Activated T-cell treated with anti-CD3 and anti-CD28 coated beads, Interleukin-2, amount 50 U/mL, for 72 hours (primary cell): ENCODE results near the gene CACNB4. TPM values are rescaled to one million over a fixed set of nuclear protein-coding genes. Genes with fewer than 3 reads are reported as not detected.
A peak's percentile ranks its signal among the peaks of the same experiment; 100 is the strongest.
"Not testable (repeated sequence)": the region's sequence is repeated elsewhere in the genome, so short reads cannot be mapped to it uniquely, and the experiment has no call there.

Experiments
- ATAC-seq, 2 donors: fragments of 150-1000 bp; cut with Tn5 transposase; replicated peaks in 1 of 2; 2 replicates each; pipeline ENCODE4 v1.10.0; 2021; ENCODE audit warnings: moderate library complexity in 2 of 2, mild to moderate bottlenecking in 1 of 2
- DNase-seq, 2 donors: peaks; one replicate each; pipeline ENCODE4 v3.0.0; 2021 to 2022; ENCODE audit warnings: mixed read lengths in 1 of 2
- H3K27ac Mint-ChIP-seq: one replicate; pipeline ENCODE4 v1.8.0; 2022; ENCODE audit warnings: mild to moderate bottlenecking, moderate library complexity, mixed read lengths
- H3K27me3 Mint-ChIP-seq: one replicate; pipeline ENCODE4 v1.8.0; 2022; ENCODE audit warnings: low read depth, mixed read lengths
- H3K36me3 Mint-ChIP-seq, 2 donors: one replicate each; pipeline ENCODE4 v1.8.0; 2022; ENCODE audit warnings: mixed read lengths in 2 of 2, mild to moderate bottlenecking in 1 of 2; ENCODE audit not compliant: insufficient read depth in 2 of 2
- H3K4me1 Mint-ChIP-seq: one replicate; pipeline ENCODE4 v1.8.0; 2022; ENCODE audit warnings: low read depth, mixed read lengths
- H3K4me3 Mint-ChIP-seq, 2 donors: one replicate each; pipeline ENCODE4 v1.8.0; 2022; ENCODE audit warnings: mild to moderate bottlenecking in 2 of 2, mixed read lengths in 2 of 2, moderate library complexity in 2 of 2
- H3K9me3 Mint-ChIP-seq, 2 donors: one replicate each; pipeline ENCODE4 v1.8.0; 2022; ENCODE audit warnings: mixed read lengths in 2 of 2
- total RNA-seq, 2 donors: library from RNA; stranded (reverse); gene quantifications; one replicate each; pipeline ENCODE4 v1.2.3, GENCODE V29; 2022

CACNB4 gene
- total RNA-seq, 2 donors from 2014 or later = 0.31 to 0.56 TPM

DNA sequence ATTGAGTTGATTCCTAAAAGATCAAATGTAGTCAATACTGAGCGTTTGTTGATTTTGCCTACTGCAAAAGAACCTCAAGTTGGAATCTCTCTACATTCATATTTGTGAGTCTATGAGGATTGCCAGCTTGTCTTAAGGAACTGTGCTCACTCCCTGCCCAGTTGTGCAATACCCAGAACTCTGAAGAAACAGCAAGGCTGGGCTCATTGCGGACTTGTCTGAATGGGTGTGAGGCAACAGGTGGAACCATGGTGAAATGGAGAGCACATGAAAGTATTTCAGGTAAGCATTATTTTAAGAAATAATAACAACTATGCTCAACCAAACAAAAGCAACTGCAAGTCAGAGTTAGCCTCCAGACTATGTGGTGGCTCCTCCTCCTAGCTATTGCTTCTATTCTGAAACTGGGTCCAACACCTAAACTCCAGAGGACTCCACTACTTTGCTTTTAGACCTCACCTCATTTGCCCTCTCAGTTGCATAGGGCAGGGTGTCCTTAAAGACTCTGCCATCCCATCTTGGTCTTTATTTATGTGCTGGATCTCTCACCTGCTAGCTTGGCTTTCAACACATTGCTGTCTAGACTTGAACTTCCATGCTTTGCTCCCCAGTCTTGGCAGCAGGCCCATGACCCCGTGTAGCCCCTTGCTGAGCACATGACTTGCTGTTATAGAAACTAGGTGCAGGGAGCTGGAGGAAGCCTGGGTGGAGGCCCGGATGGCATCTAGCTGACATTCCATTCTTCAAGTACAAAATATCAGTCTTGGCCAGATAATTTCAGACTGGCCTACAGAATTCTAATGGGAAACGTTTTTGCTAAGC, 175.8 kb downstream of the CACNB4 start:
- Mint-ChIP-seq H3K27ac (no peak overlapping the region), H3K9me3 (no peaks in the 10 kb centered on the region), H3K27me3 (peaks cover 18% of the 10 kb centered on the region), H3K4me3 (no peak overlapping the region), H3K4me1 (no peaks in the 10 kb centered on the region), H3K36me3 (no peaks in the 10 kb centered on the region)
- ATAC-seq = no peak
- no peak for DNase-seq

DNA sequence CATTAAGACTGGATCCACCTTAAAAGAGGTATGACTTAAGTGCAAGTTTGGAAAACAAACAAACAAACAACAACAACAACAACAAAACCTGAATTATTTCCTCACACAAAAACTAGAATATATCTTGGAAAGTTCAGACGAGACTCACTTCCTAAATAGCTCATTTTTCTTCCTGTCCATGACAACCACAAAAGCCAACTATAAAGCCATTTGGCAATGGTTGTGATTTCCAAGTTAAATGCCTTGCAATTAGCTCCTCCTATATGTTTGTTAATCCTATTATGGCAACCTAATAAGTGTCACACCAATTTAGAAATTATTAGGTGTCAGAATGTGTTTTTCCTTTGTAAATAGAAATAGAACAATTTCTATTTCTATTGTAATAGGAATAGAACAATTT, 179.1 kb downstream of the CACNB4 start:
- ATAC-seq (no peak), DNase-seq (no peak)
- no peaks in the 10 kb centered on the region for H3K27me3 Mint-ChIP-seq
- no peaks in the 10 kb centered on the region for H3K4me1 Mint-ChIP-seq
- H3K4me3 Mint-ChIP-seq = no peak overlapping the region
- H3K27ac Mint-ChIP-seq = no peak overlapping the region
- no peaks in the 10 kb centered on the region for H3K36me3 Mint-ChIP-seq
- no peaks in the 10 kb centered on the region for H3K9me3 Mint-ChIP-seq

DNA sequence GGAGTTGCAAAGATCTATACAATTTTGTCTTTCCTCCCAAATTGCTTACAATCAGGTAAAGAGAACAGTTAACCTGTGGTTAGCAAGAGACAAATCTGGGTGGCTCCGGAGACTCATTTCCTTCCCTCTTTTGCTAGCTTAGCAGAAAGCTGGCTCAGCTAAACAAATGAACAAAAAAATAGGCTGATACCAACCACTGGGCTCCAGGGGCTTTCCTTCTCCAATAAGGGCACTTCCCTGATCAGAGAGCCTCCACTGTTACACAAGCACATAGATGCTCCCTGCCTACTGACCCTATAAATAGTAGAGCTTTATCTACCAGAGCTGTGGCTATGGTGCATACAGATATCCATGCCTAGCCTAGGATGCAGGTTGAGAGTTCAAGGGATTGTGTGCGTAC, 180.5 kb downstream of the CACNB4 start:
- H3K9me3 Mint-ChIP-seq = no peaks in the 10 kb centered on the region
- DNase-seq (no peak), ATAC-seq (no peak)
- H3K36me3 Mint-ChIP-seq = no peaks in the 10 kb centered on the region
- no peaks in the 10 kb centered on the region for H3K4me1 Mint-ChIP-seq
- H3K27me3 Mint-ChIP-seq = peaks cover 6% of the 10 kb centered on the region
- H3K27ac Mint-ChIP-seq = no peak overlapping the region
- no peak overlapping the region for H3K4me3 Mint-ChIP-seq

DNA sequence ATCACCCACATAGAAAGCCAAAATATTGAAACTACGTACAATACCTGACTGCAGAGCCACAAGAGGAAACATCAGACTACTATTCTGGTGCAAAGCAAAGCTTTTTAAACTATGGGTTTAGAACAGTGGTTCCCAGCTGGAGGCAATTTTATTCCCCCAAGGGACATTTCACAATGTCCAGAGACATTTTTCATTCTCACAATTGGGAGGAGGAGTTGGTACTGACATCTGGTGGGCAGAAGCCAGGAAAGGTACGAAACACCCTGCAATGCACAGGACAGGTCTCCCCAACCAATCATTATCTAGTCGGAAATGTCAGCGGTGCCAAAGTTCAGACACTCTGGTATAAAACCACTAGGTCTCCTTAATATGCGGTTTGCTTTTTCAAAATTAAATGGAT, 182.2 kb downstream of the CACNB4 start:
- ATAC-seq = no peak
- no peak overlapping the region for H3K4me3 Mint-ChIP-seq
- no peaks in the 10 kb centered on the region for H3K4me1 Mint-ChIP-seq
- H3K27ac Mint-ChIP-seq = no peak overlapping the region
- H3K27me3 Mint-ChIP-seq = peaks cover 14% of the 10 kb centered on the region
- DNase-seq = no peak
- no peaks in the 10 kb centered on the region for H3K9me3 Mint-ChIP-seq
- peaks cover 0 to 2% of the 10 kb centered on the region in 2 donors for H3K36me3 Mint-ChIP-seq

DNA sequence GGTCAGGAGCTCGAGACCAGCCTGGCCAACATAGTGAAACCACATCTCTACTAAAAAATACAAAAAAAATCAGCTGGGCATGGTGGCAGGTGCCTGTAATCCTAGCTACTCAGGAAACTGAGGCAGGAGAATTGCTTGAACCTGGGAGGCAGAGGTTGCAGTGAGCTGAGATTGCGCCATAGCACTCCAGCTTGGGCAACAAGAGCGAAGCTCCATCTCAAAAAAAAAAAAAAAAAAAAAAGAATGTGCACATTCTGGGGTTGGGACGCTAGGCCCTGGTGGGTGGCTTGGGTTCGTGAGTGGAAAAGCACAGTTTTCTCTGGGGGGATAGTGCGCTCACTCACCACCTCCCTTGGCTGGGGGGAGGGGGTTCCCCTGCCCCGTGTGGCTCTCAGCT, 183.2 kb downstream of the CACNB4 start:
- ATAC-seq, H3K4me3 Mint-ChIP-seq, H3K9me3 Mint-ChIP-seq, H3K4me1 Mint-ChIP-seq, DNase-seq, H3K36me3 Mint-ChIP-seq, H3K27ac Mint-ChIP-seq: not testable (repeated sequence)
- peaks cover 18% of the 10 kb centered on the region for H3K27me3 Mint-ChIP-seq

DNA sequence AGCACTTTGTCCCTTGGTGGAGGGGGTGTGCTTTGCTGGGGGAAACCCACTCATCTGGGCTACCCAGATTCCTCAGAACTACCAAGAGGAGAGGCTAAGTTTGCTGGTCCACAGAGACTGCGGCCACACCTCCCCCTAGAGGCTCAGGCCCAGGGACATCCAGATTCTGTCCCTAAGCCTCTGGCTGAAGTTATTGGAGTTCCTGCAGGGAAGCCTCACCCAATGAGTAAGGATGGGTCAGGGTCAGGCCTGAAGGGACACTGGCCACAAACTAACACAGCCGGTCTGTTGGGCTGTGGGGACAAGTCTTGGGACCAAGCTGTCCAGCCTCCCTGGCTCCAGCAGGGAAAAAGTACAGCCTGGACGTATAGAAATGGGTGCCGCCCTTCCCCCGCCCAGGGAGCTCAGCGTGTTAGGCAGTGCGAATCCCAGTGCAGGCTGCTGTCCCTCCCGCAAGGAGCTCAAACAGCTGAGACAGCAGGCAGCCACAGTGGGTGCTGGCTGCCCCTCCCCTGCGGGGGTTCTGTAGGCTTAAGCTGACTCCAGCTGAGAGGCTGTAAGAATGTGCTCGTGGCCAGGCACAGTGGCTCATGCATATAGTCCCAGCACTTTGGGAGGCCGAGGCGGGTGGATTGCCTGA, 183.7 kb downstream of the CACNB4 start:
- ATAC-seq (no peak), DNase-seq (no peak)
- Mint-ChIP-seq H3K27me3 (peaks cover 18% of the 10 kb centered on the region), H3K36me3 (peaks cover 0 to 2% of the 10 kb centered on the region in 2 donors), H3K9me3 (no peaks in the 10 kb centered on the region), H3K4me1 (no peaks in the 10 kb centered on the region), H3K27ac (no peak overlapping the region), H3K4me3 (no peak overlapping the region)

DNA sequence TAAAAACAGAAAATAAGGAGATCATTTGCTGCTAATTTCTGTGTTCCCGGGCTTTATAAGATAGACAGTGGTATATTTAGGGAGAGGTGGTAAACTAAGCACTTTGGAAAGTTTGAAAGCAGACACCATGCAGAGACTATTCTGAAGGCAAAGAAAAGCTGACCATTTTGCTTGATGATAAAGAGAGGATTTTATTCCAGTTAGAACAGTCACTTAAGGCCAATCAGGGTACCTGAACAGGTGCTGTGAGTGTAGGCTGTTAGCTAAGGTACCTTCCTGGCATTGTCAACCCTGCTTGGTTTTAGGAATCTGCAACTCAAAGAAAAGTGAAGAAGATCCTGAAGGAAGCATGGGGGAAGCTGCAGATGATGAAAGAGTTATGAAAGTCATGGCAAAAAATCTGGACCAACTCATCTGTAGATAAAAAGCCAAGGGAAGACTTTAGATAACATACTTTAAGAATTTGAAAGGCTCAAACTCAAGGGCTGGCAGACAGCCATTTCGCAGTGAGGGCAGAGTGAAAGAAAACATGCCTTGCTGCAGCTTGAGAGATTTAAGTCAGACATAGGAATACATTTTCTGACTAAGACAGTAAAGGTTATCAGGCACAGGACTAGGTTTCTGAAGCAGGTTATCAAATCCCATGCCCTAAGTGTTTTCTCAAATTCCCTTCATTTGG, 190.5 kb downstream of the CACNB4 start:
- Mint-ChIP-seq H3K36me3 (peaks cover 0 to 2% of the 10 kb centered on the region in 2 donors), H3K27me3 (peaks cover 12% of the 10 kb centered on the region), H3K4me1 (no peaks in the 10 kb centered on the region), H3K27ac (no peak overlapping the region), H3K9me3 (no peaks in the 10 kb centered on the region), H3K4me3 (no peak overlapping the region)
- no peak for DNase-seq
- ATAC-seq = no peak

DNA sequence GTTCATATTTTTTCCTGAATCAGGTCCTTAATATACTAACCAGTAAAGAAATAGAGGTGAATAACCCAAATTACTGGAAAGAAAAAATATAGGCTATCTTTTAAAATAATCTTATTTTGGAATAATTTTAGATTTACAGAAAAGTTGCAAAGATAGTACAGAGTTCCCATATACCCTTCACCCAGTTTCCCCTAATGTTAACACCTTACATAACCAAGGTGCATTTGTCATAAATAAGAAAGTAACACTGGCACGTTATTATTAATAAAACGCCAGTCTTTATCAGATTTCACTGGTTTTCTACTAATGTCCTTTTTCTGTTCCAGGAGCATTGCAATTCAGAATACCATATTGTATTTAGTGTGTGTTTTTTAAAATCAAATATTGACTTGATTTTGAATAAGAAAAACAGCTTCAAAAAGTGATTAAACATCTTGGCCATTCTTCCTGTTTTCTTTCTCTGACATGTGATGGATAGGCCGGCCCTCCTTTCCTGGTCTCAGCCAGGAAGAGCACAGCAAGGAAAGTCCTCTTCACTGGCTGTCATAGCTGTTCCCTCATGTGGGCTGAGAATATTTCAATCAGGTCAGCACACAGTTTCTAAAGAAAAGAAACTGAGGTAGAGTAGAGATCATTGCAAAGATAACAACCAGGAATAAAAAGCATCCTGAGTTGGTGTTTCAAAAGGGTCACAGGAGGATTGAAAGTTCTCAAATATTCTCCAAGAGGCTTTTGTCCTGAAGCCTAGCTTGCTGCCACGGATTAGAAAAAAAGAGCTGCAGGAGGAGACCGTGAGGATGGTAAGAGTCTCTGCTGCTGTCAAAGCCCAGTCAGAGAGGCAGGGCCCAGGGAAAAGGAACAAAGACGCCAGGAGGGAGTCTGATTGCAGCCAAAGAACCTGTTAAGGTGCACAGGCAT, 191.3 kb downstream of the CACNB4 start:
- H3K4me3 Mint-ChIP-seq = no peak overlapping the region
- ATAC-seq (no peak), DNase-seq (no peak)
- no peaks in the 10 kb centered on the region for H3K4me1 Mint-ChIP-seq
- H3K36me3 Mint-ChIP-seq = peaks cover 0 to 2% of the 10 kb centered on the region in 2 donors
- H3K9me3 Mint-ChIP-seq = no peaks in the 10 kb centered on the region
- no peak overlapping the region for H3K27ac Mint-ChIP-seq
- peaks cover 12% of the 10 kb centered on the region for H3K27me3 Mint-ChIP-seq

DNA sequence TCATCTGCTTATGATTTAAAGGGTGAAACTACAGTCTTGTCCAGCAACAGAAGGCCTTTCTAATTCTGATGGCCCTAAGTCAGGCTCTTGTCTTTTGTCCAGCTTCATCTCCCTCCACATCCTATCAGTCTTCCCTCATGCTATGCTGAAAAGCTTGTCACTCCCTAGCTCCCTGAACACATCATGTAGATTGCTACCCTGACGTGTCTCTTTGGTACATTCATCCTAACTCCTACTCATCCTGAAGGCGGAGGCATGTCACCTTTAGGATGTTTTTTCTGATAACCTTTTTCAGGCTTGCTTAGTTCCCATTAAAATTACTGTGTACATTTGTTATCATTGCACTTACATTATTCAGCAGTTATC, 192.2 kb downstream of the CACNB4 start:
- H3K4me1 Mint-ChIP-seq = no peaks in the 10 kb centered on the region
- no peaks in the 10 kb centered on the region for H3K9me3 Mint-ChIP-seq
- no peak overlapping the region for H3K4me3 Mint-ChIP-seq
- DNase-seq (no peak), ATAC-seq (peak in 1 of 2 donors; percentile 21)
- no peaks in the 10 kb centered on the region for H3K36me3 Mint-ChIP-seq
- peaks cover 4% of the 10 kb centered on the region for H3K27me3 Mint-ChIP-seq
- H3K27ac Mint-ChIP-seq = no peak overlapping the region

DNA sequence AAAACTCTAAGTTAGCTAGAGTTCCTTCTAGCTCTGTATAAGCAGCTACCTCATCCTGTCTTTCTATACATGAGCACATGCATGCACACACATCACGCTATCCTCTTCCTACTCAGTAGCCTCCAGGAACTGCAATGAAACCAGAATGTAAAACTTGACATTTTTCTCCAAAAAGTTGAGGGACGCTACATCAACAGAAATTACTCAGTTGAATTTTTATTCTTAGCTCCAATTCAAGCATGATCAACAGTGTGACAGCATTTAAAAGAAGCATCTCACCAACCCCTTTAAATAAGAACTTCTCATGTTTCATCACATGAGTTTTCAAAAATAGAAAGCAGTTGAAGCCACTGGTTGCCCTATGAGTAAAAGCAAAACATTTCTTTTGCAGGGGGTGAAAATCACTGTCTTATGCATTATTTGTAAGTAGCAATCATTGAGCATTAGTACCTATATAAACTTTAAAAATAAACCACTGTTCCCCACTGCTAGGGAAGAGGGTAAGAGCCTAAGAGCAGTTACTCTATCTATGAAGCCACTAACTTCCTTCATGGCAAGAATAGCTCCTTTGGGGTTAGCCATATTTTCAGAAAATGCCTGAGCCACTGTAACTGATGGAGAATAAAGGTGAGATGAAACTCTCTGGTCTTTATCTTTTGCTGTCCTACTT, 192.7 kb downstream of the CACNB4 start:
- H3K4me3 Mint-ChIP-seq = no peak overlapping the region
- H3K27ac Mint-ChIP-seq = no peak overlapping the region
- H3K9me3 Mint-ChIP-seq = no peaks in the 10 kb centered on the region
- H3K36me3 Mint-ChIP-seq = no peaks in the 10 kb centered on the region
- no peaks in the 10 kb centered on the region for H3K27me3 Mint-ChIP-seq
- ATAC-seq (peak in 1 of 2 donors; percentile 53), DNase-seq (no peak)
- no peaks in the 10 kb centered on the region for H3K4me1 Mint-ChIP-seq

DNA sequence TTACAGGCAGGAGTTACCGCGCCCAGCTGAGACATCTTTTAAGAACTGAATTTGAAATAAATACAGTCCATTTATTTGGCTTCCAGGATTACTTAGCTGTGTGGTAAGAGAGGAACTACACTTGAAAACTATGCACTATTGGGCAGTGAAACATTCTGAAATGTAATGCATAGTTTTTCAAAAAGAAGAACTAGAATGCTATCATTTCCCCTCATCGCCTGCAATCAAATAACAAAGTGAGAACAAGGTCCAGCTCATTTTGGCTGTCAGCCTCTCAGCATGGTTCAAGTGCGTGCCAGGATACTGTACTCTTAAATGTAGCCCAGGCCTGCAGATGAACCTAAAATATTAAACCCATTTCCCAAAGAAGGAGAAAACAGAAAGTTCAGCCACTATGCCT, 194.0 kb downstream of the CACNB4 start:
- Mint-ChIP-seq H3K27ac (no peak overlapping the region), H3K36me3 (no peaks in the 10 kb centered on the region), H3K4me3 (no peak overlapping the region), H3K4me1 (no peaks in the 10 kb centered on the region), H3K27me3 (no peaks in the 10 kb centered on the region), H3K9me3 (no peaks in the 10 kb centered on the region)
- ATAC-seq = no peak
- DNase-seq = no peak

DNA sequence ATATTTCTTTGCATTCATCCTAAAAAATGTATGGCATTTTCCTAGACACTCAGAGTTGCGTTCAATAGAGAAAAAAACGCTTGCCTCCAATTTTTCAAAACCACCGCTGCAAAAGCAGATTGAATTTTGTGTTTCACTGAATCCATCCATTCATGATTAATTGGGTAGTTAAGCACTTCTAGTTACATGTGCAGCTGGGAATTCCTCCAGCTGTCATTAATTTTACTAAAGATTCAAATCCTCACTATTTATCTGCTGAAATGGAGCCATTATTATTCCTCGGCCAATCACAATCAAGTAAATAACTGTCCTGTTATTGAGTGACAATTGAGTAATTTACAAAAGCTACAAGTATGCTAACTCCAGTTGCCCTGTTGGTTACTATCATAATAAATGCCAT, 194.8 kb downstream of the CACNB4 start:
- no peaks in the 10 kb centered on the region for H3K9me3 Mint-ChIP-seq
- H3K4me3 Mint-ChIP-seq = no peak overlapping the region
- H3K4me1 Mint-ChIP-seq = no peaks in the 10 kb centered on the region
- DNase-seq = no peak
- no peaks in the 10 kb centered on the region for H3K27me3 Mint-ChIP-seq
- no peak overlapping the region for H3K27ac Mint-ChIP-seq
- ATAC-seq = no peak
- H3K36me3 Mint-ChIP-seq = no peaks in the 10 kb centered on the region
